Transverse colon (tissue), 4 donors: ENCODE data around the gene ADAMTS8.

Source experiments
- EP300 ChIP-seq: sonication (generic); formaldehyde crosslinking; IDR thresholded peaks from one replicate; pipeline ENCODE4 v1.6.1; 2017; ENCODE audit warnings: antibody characterized with exemption, low read depth
- POLR2A ChIP-seq: fragments of 450-650 bp; IDR thresholded peaks from one replicate; pipeline ENCODE4 v1.6.1; 2016; ENCODE audit warnings: antibody characterized with exemption, mild to moderate bottlenecking, moderate library complexity
- POLR2AphosphoS5 ChIP-seq, 3 donors: sonication (generic); formaldehyde crosslinking; IDR thresholded peaks; one replicate each; pipeline ENCODE4 v1.6.1; 2016; ENCODE audit warnings: antibody characterized with exemption in 3 of 3
- TF ChIP-seq, protein P1 (sequence below), 5 experiments: fragments of 200-600 bp in 3 of 5; fragments of 450-650 bp in 2 of 5; sonication (generic) in 3 of 5; IDR thresholded peaks; 1 replicate in 2 of 5; 2 replicates in 3 of 5; pipeline ENCODE4 v1.5.1; 2016 to 2017; ENCODE audit warnings: antibody characterized with exemption in 5 of 5, inconsistent platforms in 3 of 5, mild to moderate bottlenecking in 2 of 5, moderate library complexity in 1 of 5

DNA sequence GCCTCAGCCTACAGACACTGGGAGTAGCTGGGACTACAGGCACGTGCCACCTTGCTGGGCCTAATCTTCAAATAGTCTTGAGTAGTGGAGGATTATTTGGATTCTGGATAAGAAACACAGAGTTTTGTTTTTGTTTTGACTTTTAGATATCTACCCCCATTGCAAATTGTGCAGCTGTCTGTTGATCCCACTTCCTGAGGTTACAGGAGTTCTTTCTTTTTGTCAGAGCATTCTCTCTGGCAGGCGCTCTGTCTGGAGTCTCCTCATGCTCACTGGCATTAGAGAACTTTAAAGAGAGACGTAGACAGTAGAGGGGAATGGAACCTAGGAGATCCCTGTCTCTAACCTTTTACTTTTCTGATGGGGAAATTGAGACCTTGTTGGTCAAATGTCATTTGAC is 7.8 kb upstream of the ADAMTS8 start:
- TF ChIP-seq, protein P1, sequence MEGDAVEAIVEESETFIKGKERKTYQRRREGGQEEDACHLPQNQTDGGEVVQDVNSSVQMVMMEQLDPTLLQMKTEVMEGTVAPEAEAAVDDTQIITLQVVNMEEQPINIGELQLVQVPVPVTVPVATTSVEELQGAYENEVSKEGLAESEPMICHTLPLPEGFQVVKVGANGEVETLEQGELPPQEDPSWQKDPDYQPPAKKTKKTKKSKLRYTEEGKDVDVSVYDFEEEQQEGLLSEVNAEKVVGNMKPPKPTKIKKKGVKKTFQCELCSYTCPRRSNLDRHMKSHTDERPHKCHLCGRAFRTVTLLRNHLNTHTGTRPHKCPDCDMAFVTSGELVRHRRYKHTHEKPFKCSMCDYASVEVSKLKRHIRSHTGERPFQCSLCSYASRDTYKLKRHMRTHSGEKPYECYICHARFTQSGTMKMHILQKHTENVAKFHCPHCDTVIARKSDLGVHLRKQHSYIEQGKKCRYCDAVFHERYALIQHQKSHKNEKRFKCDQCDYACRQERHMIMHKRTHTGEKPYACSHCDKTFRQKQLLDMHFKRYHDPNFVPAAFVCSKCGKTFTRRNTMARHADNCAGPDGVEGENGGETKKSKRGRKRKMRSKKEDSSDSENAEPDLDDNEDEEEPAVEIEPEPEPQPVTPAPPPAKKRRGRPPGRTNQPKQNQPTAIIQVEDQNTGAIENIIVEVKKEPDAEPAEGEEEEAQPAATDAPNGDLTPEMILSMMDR (IDR thresholded peaks at IDR 0.05), result no peak
- no peak for TF ChIP-seq POLR2A
- TF ChIP-seq EP300, result no peak
- no peak for TF ChIP-seq POLR2AphosphoS5 (IDR thresholded peaks at IDR 0.05)
